Endothelial cell of umbilical vein (primary cell): ENCODE measurements around the gene TRIP13. TPM values are rescaled to one million over a fixed set of nuclear protein-coding genes. Genes with fewer than 3 reads are reported as not detected.

Source experiments
- BruUV-seq: library from RNA; stranded (reverse); fragments of 400-500 nt; replicated peaks from 2 replicates; lab custom pipeline; 2021; lab: Mats Ljungman, UMichigan
- CTCF ChIA-PET: fragments of 300-600, 350-600 bp; sonication (Branson Sonifier 250); formaldehyde crosslinking; loops from one replicate; lab custom pipeline; 2021; ENCODE audit warnings: antibody characterized with exemption, inconsistent platforms; lab: Charles Lee
- POLR2A ChIA-PET: fragments of 300-600, 350-600 bp; sonication (Branson Sonifier 250); formaldehyde crosslinking; loops from one replicate; lab custom pipeline; 2021; ENCODE audit warnings: antibody characterized with exemption, inconsistent platforms; lab: Charles Lee
- DNase-seq: peaks from one replicate; pipeline ENCODE4 v3.0.0-alpha.2; 2011; ENCODE audit warnings: low read depth, low spot score
- FAIRE-seq: peaks from 2 replicates; lab custom pipeline; 2011; peaks lifted over from hg19 to GRCh38; lab: Jason Lieb, UNC
- H2AFZ ChIP-seq: 2 replicates; pipeline ENCODE4 v1.6.0; 2012; ENCODE audit warnings: low read depth, low read length, control low read depth, inconsistent platforms
- H3K27ac ChIP-seq: 2 replicates; pipeline ENCODE4 v1.5.1; 2011; ENCODE audit warnings: low read depth, mild to moderate bottlenecking, control low read depth, low read length, moderate library complexity; ENCODE audit not compliant: insufficient read depth
- H3K27me3 ChIP-seq, 2 experiments: 2 replicates each; pipeline versions ENCODE4 v1.6.0 to v1.6.1; 2011; ENCODE audit warnings: low read length in 2 of 2, mixed read lengths in 1 of 2; ENCODE audit not compliant: control insufficient read depth in 2 of 2, insufficient read depth in 2 of 2
- H3K36me3 ChIP-seq, 2 experiments: 2 replicates in 1 of 2; 3 replicates in 1 of 2; pipeline ENCODE4 v1.5.1; 2011; ENCODE audit warnings: low read length in 2 of 2, mild to moderate bottlenecking in 1 of 2, moderate library complexity in 1 of 2; ENCODE audit not compliant: control insufficient read depth in 2 of 2, insufficient read depth in 2 of 2; ENCODE audit errors: extremely low read depth in 1 of 2
- H3K4me1 ChIP-seq: 3 replicates; pipeline ENCODE4 v1.5.1; 2011; ENCODE audit warnings: mild to moderate bottlenecking, low read length; ENCODE audit not compliant: control insufficient read depth, insufficient read depth; ENCODE audit errors: extremely low read depth
- H3K4me2 ChIP-seq: 2 replicates; pipeline ENCODE4 v1.6.1; 2011; ENCODE audit warnings: low read length, control low read depth, mixed read lengths; ENCODE audit not compliant: insufficient read depth
- H3K4me3 ChIP-seq, 3 experiments: fragments of 200-600 bp in 1 of 3; sonication (generic), shearing (Covaris generic) in 1 of 3; replicated peaks in 1 of 3; 2 replicates each; pipeline ENCODE4 v1.5.1; 2011 to 2016; ENCODE audit warnings: control low read depth in 3 of 3, low read length in 3 of 3, mild to moderate bottlenecking in 2 of 3, inconsistent platforms in 1 of 3, low read depth in 1 of 3, moderate library complexity in 1 of 3; ENCODE audit not compliant: insufficient read depth in 1 of 3
- H3K79me2 ChIP-seq: 2 replicates; pipeline ENCODE4 v1.6.0; 2012; ENCODE audit warnings: low read length, inconsistent platforms; ENCODE audit not compliant: control insufficient read depth, insufficient read depth
- H3K9ac ChIP-seq: replicated peaks from 2 replicates; pipeline ENCODE3; 2011; ENCODE audit warnings: low read length, control low read depth; ENCODE audit not compliant: insufficient read depth; ENCODE audit errors: extremely low read depth
- H3K9me1 ChIP-seq: replicated peaks from 3 replicates; pipeline ENCODE4 v1.6.0; 2011; ENCODE audit warnings: mild to moderate bottlenecking, low read length; ENCODE audit not compliant: control insufficient read depth, insufficient read depth; ENCODE audit errors: extremely low read depth
- H3K9me3 ChIP-seq: replicated peaks from 2 replicates; pipeline ENCODE4 v1.5.1; 2012; ENCODE audit warnings: low read length, inconsistent platforms; ENCODE audit not compliant: control insufficient read depth, insufficient read depth
- H4K20me1 ChIP-seq: replicated peaks from 2 replicates; pipeline ENCODE3; 2011; ENCODE audit warnings: mild to moderate bottlenecking, low read length; ENCODE audit not compliant: control insufficient read depth, insufficient read depth; ENCODE audit errors: extremely low read depth
- EZH2 ChIP-seq: IDR thresholded peaks from 2 replicates; pipeline ENCODE4 v1.6.1; 2012; ENCODE audit warnings: borderline replicate concordance, low read depth, mild to moderate bottlenecking, moderate library complexity, low read length, inconsistent platforms; ENCODE audit not compliant: severe bottlenecking
- FOS ChIP-seq: IDR thresholded peaks from 2 replicates; pipeline ENCODE4 v1.6.1; 2011; ENCODE audit warnings: mild to moderate bottlenecking, low read length, moderate library complexity, borderline replicate concordance; ENCODE audit not compliant: insufficient read depth
- GATA2 ChIP-seq: IDR thresholded peaks from 2 replicates; pipeline ENCODE4 v1.7.0; 2011; ENCODE audit warnings: low read depth, mild to moderate bottlenecking, moderate library complexity, mixed read lengths, low read length; ENCODE audit not compliant: insufficient read length, insufficient read depth
- JUN ChIP-seq: IDR thresholded peaks from 2 replicates; pipeline ENCODE4 v1.6.1; 2011; ENCODE audit warnings: borderline replicate concordance, low read depth; ENCODE audit not compliant: insufficient read length, insufficient read depth
- MYC ChIP-seq: IDR thresholded peaks from one replicate; pipeline ENCODE4 v1.6.1; 2011; ENCODE audit warnings: mild to moderate bottlenecking, low read depth, low read length
- POLR2A ChIP-seq: IDR thresholded peaks from 2 replicates; pipeline ENCODE4 v1.6.1; 2012; ENCODE audit warnings: low read depth, mild to moderate bottlenecking, control low read depth, low read length
- POLR2AphosphoS5 ChIP-seq: IDR thresholded peaks from 2 replicates; pipeline ENCODE4 v1.6.1; 2012; ENCODE audit warnings: low read depth, mild to moderate bottlenecking, control low read depth, low read length, moderate library complexity; ENCODE audit not compliant: insufficient read depth
- dilution Hi-C: fragments of 300-500 bp; cut with MboI; formaldehyde crosslinking; loops from one replicate; pipeline ENCODE4 v1.15.0; 2019; ENCODE audit warnings: low sequenced_read_pairs; ENCODE audit not compliant: extremely low pct_ligation_motif_present
- intact Hi-C: fragments of 100-400 bp; cut with micrococcal nuclease; formaldehyde crosslinking; loops from one replicate; pipeline ENCODE4 v1.10.0; 2022
- polyA plus RNA-seq, 4 experiments: library from polyadenylated mRNA; depleted of rRNA in 3 of 4; stranded (reverse) in 3 of 4; unstranded in 1 of 4; fragments of >200 nt; gene quantifications; 2 replicates each; pipeline versions ENCODE4 v1.2.1 to v1.2.3, GENCODE V29; 2011 to 2012; ENCODE audit warnings: missing spikeins in 1 of 4
- total RNA-seq: library from RNA; stranded (reverse); gene quantifications from 2 replicates; pipeline ENCODE4 v1.2.3, GENCODE V29; 2021
- TF ChIP-seq, protein P1 (sequence below): IDR thresholded peaks from 2 replicates; pipeline ENCODE4 v1.6.1; 2011; ENCODE audit not compliant: insufficient read depth, insufficient read length
- TF ChIP-seq, protein P2 (sequence below), 2 donors: IDR thresholded peaks; 1 replicate in 1 of 2; 2 replicates in 1 of 2; pipeline ENCODE4 v1.5.1; 2011; ENCODE audit warnings: low read length in 2 of 2, mild to moderate bottlenecking in 2 of 2, moderate library complexity in 2 of 2, control low read depth in 1 of 2, inconsistent platforms in 1 of 2, low read depth in 1 of 2; ENCODE audit not compliant: insufficient read depth in 1 of 2; ENCODE audit errors: extremely low read depth in 1 of 2

Gene TRIP13
- total and polyA plus RNA-seq, 2 donors (not counting 3 experiments of a cell fraction or from before 2014, with no cell fraction given) = 17.4 to 39.0 TPM

DNA sequence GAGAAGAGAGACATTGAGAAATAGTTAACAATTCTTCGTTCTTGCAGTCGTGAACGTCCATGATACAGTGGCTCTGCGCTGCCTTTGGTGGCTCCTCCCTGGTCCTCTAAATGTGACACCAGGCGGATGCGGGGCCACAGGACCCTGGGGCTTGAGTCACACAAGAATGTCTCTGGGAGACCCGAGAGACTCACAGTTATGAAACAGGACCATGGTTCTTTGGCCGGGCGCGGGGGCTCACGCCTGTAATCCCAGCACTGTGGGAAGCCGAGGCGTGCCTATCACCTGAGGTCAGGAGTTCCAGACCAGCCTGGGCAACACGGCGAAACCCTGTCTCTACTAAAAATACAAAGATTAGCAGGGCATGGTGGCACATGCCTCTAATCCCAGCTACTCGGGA lies 41.1 kb upstream of the TRIP13 start:
- Histone ChIP-seq H3K4me3 (no peak overlapping the region), H3K9ac (no peak overlapping the region), H3K9me1 (no peaks in the 10 kb centered on the region), H3K27me3 (no peaks in the 10 kb centered on the region), H3K36me3 (no peaks in the 10 kb centered on the region), H3K27ac (no peak overlapping the region), H3K4me1 (no peaks in the 10 kb centered on the region), H3K79me2 (no peaks in the 10 kb centered on the region), H2AFZ (no peak overlapping the region), H3K4me2 (no peak overlapping the region), H4K20me1 (no peaks in the 10 kb centered on the region), H3K9me3 (no peaks in the 10 kb centered on the region)
- DNase-seq = no peak
- intact Hi-C loops (no loop called here), dilution Hi-C loops (no loop called here)
- ChIA-PET POLR2A (no interaction called here), CTCF (no interaction called here)
- FAIRE-seq = no peak
- no peak for TF ChIP-seq EZH2
- TF ChIP-seq, protein P1, sequence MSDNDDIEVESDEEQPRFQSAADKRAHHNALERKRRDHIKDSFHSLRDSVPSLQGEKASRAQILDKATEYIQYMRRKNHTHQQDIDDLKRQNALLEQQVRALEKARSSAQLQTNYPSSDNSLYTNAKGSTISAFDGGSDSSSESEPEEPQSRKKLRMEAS = no peak
- TF ChIP-seq POLR2AphosphoS5 = no peak
- TF ChIP-seq, protein P2, sequence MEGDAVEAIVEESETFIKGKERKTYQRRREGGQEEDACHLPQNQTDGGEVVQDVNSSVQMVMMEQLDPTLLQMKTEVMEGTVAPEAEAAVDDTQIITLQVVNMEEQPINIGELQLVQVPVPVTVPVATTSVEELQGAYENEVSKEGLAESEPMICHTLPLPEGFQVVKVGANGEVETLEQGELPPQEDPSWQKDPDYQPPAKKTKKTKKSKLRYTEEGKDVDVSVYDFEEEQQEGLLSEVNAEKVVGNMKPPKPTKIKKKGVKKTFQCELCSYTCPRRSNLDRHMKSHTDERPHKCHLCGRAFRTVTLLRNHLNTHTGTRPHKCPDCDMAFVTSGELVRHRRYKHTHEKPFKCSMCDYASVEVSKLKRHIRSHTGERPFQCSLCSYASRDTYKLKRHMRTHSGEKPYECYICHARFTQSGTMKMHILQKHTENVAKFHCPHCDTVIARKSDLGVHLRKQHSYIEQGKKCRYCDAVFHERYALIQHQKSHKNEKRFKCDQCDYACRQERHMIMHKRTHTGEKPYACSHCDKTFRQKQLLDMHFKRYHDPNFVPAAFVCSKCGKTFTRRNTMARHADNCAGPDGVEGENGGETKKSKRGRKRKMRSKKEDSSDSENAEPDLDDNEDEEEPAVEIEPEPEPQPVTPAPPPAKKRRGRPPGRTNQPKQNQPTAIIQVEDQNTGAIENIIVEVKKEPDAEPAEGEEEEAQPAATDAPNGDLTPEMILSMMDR (IDR thresholded peaks at IDR 0.05; ENCODE audit: extremely low read depth in 1 of 2, insufficient read depth in 1 of 2, low read depth in 1 of 2, low read length in 2 of 2) = no peak
- TF ChIP-seq POLR2A = no peak
- TF ChIP-seq FOS = no peak
- TF ChIP-seq JUN = no peak
- TF ChIP-seq GATA2 = no peak
- TF ChIP-seq MYC = no peak
- BruUV-seq = no TSS peak
